HG03558 (cell line): ENCODE measurements around the gene GMCL1.
"Not testable (repeated sequence)": the region's sequence is repeated elsewhere in the genome, so short reads cannot be mapped to it uniquely, and the experiment has no call there.

Source experiments
- ATAC-seq: cut with Tn5 transposase; IDR thresholded peaks from one replicate; pipeline ENCODE4 v1.9.1; 2021; ENCODE audit warnings: moderate number of reproducible peaks; ENCODE audit not compliant: unreplicated experiment; ENCODE audit errors: extremely low read depth

The GMCL1 gene

DNA sequence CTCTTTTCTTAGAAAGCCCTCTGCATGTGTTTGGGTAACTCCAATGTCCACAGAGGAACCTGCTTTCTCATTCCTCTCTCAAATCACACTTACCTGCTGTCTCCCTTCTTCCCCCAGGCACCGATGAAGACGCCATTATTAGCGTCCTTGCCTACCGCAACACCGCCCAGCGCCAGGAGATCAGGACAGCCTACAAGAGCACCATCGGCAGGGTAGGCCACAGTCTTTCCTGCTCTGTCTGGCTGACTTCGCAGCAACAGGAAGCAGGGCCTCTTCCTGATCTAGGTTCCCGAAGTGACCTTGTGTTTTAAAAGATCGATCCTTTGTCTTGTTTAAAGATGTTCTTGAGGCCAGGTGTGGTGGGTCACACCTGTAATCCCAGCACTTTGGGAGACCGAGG lies 25.0 kb upstream of the GMCL1 start:
- ATAC-seq: no peak

GRCh38 chr2:69805887-69806286 lies 23.6 kb upstream of the GMCL1 start:
- no peak for ATAC-seq

- no peak for ATAC-seq
Observed at GRCh38 chr2:69807821-69808540, 21.5 kb upstream of the GMCL1 start.

GRCh38 chr2:69810550-69810949 lies 18.9 kb upstream of the GMCL1 start:
- no peak for ATAC-seq

DNA sequence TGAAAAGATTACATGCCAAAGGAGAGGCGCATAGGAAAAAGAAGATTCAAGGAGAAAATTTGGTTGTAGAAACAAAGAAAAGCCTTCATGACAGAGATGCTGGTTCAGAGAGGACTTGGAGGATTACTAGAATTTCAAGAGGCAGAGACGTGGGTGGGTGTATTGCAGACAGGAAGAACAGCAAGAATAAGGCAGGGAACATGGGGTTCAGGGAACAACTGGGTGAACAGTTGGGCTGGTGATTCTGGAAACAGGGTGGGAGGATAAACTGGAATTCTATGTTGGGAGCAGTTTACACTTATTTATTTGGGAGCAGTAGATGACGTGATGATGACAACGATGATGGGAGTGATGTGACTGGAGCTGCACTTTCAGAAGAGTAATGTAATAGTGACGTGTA lies 18.4 kb upstream of the GMCL1 start:
- ATAC-seq: no peak

GRCh38 chr2:69811591-69811990 lies 17.9 kb upstream of the GMCL1 start:
- ATAC-seq: no peak

GRCh38 chr2:69815717-69816116 lies 13.7 kb upstream of the GMCL1 start:
- ATAC-seq: no peak

GRCh38 chr2:69816923-69817542 lies 12.4 kb upstream of the GMCL1 start:
- no peak for ATAC-seq

DNA sequence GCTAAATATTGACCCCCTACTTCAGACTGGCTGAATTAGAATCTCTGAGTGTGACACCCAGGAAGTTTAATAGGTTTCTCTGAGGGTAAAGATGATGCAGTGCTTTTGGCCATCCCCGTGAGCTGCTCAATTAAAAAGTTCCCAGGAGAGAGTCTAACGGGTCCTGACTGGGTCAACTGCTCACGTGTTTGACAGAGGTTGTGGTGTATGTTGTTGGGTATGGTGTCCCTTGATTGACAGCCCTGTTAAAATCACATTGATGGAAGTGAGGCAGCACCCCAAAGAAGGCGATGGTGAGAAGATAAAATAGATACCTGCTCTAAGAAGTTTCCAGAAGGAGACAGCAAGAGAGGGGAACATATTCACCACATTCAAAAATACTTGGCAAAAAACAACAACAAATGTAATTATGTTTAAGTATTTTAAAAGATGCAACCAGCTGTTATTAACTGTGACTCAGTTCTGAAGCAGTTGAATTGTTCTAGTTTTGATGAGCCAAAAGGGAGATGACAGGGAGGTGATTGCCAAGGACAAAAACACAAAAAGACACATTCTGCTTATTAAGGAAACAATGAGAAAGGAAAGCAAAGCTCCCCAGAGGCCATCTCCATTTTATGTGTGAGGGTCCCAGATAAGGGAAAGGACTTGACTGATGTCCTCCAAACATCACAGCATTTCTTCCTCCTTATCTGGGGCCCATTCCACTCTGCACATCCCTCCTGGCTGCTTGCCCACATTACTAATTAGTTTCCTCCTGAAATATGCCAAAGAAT lies 11.5 kb upstream of the GMCL1 start:
- ATAC-seq: no peak

DNA sequence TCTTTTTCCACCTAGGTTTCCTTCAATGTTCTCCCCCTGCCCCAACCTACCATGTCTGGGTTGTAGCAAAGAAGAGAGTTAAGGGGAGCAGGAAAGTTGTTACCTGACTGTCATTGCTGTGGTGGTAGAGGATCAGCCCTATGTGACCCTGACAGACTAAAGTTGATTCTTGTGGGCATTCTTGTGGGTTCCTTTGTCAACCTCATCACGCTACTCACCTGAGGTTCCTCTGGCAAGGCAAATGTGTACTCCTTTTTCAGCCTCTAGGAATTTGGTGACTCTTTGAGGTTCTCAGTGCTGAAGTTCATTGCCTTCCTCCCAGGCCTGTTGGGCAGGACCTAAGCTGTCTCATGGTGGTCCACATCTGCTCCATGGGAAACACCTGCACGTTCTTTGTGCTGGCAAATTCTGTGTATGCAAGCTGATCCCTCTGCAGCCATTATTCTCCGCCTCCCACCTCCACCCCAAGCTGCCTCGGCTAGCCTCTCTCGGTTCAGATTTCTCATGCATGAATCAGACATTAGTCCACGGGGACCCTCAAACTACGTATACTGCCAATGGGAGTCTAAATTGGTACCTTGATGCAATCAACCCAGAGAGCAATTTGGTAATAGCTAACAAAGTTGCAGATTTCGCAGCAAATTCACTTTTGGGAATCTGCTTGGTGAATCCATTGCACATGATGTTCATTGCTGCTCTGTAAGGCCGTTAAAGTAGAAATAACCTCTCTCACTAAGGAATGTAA lies 1.5 kb upstream of the GMCL1 start:
- ATAC-seq: no peak

DNA sequence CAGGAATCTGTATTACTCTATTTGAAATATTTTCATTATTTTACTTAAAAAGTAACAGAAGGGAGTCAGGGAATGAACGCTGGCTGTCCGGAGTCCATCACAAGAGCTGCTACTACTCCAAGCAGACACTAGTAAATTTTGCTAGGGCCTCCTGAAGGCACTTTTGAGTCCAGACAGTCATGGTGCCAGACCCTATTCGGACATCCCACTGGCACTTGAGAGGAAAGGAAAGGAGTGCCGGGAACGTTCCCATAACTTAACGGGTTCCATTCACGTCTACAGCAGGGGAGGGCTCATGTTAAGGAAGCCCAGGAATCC lies 563 bp upstream of the GMCL1 start:
- no peak for ATAC-seq

DNA sequence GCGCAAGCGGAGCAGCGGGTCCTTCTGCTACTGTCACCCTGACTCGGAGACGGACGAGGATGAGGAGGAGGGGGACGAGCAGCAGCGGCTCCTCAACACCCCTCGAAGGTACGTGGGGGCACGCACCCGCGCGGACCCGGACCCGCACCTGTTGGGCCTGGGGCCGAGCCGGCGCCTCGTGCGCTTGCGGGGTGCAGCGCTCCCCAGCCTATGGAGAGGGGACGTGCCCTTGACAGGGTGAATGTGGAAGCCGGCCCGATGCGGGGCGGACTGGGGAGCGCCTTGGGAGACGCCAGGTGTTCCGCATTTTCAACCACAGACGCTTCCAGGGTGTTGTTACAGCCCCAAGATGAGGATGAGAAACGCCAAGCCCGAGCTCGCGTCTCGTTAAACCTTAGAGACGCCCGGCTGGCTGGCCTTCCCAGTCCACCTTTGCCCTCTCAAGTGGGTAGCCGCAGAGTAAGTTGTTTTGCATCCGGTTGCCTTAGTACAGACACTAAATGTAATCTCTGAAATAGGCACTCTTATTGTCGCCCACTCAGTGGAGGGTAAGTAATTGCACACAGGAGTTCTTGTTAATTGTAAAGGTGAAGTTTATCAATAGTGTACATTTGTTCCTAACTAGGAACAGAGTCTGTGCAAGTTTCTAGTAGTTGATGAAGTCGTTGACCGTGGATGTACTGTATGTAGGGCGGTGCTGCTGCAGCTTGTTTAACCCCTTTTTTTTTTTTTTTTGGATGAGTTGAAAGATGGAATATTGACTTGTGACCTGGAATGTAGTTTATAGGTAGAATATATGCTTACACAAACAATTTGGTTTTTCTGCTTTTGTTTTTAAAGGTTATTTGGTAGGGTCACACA lies 815 bp downstream of the GMCL1 start:
- ATAC-seq: no peak

DNA sequence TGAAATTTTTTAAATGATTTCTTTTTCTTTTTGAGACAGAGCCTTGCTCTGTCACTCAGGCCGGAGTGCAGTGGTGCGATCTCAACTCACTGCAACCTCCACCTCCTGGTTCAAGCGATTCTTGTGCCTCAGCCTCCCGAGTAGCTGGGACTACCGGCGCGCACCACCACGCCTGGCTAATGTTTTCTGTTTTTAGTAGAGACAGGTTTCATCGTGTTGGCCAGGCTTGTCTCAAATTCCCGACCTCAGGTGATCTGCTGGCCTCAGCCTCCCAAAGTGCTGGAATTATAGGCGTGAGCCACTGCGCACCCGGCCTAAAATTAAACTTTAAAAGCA lies 1.4 kb downstream of the GMCL1 start:
- ATAC-seq: not testable (repeated sequence)

DNA sequence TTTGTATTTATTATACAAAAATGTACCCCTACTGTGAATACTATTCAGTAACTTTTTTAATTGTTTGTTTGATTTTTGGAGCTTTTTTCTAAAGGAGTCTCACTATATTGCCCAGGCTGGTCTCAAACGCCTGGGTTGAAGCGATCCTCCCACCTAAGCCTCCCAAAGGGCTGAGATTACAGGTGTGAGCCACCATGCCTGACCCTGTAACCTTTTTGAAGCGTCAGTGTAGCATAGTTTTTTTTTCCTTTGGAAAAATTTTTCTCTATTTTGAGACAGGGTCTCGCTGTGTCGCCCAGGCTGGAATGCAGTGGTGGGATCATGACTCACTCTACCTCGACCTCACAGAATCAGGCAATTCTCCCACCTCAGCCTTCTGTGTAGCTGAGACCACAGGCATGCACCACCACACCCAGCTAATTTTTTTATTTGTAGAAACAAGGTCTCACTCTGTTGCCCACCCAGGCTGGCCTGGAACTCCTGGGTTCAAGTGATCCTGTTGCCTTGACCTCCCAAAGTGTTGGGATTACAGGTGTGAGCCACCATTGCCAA lies 2.0 kb downstream of the GMCL1 start:
- ATAC-seq: no peak

- no peak for ATAC-seq
Observed at GRCh38 chr2:69833752-69834151, 4.3 kb downstream of the GMCL1 start.

- no peak for ATAC-seq
Observed at GRCh38 chr2:69835666-69836065, 6.2 kb downstream of the GMCL1 start.

GRCh38 chr2:69836316-69836715 lies 6.9 kb downstream of the GMCL1 start:
- ATAC-seq: no peak

DNA sequence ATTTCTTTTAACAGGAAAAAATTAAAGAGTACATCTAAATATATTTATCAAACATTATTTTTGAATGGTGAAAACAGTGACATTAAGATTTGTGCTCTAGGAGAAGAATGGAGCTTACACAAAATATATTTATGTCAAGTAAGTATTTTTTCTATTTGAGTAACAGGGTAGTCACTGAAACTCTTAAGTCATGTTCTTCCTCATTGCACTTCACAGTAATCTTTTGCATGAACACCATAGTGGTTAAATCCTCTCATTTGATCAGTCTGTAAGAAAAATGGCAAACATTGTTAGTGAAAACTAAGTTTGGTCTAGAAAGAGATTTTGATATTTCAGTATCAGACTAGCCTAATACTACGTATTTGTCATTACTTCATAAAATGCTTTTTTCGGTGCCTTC lies 8.1 kb downstream of the GMCL1 start:
- no peak for ATAC-seq

- ATAC-seq: no peak
Observed at GRCh38 chr2:69843993-69844392, 14.5 kb downstream of the GMCL1 start.

- no peak for ATAC-seq
Observed at GRCh38 chr2:69844560-69844959, 15.1 kb downstream of the GMCL1 start.
